HepG2 (cell line): Measurements from ENCODE around the gene KIF1C. TPM values are rescaled to one million over a fixed set of nuclear protein-coding genes. Genes with fewer than 3 reads are reported as not detected.

Experiments
- ASH2L ChIP-seq: fragments of 300-600, 200-600 bp; sonication (generic); IDR thresholded peaks from 2 replicates; pipeline ENCODE4 v1.7.0; 2017; ENCODE audit warnings: low read depth, mild to moderate bottlenecking, moderate library complexity, mixed read lengths, low read length; ENCODE audit not compliant: insufficient read length
- CBX5 ChIP-seq: sonication (generic); formaldehyde crosslinking; IDR thresholded peaks from 2 replicates; pipeline ENCODE4 v1.4.0; 2020; ENCODE audit warnings: missing genetic modification reagents, borderline replicate concordance
- EZH2 ChIP-seq: conservative IDR thresholded peaks from 2 replicates; pipeline ENCODE4 v1.6.1; 2012; ENCODE audit warnings: mild to moderate bottlenecking, low read depth, low read length, moderate library complexity
- GABPB1 ChIP-seq: IDR thresholded peaks from 2 replicates; pipeline ENCODE4 v1.6.1; 2016; ENCODE audit warnings: mild to moderate bottlenecking, missing genetic modification reagents, moderate library complexity, missing compliant biosample characterization
- KAT2B ChIP-seq: fragments of 150-350 bp; IDR thresholded peaks from 2 replicates; pipeline ENCODE4 v1.6.1; 2014; ENCODE audit warnings: low read depth, low read length, borderline replicate concordance
- MTERF4 ChIP-seq: sonication (generic); formaldehyde crosslinking; IDR thresholded peaks from 2 replicates; pipeline ENCODE4 v1.8.0; 2023; ENCODE audit warnings: mild to moderate bottlenecking, missing genetic modification reagents
- SRY ChIP-seq: sonication (generic); formaldehyde crosslinking; IDR thresholded peaks from 2 replicates; pipeline ENCODE4 v1.8.0; 2022; ENCODE audit warnings: mild to moderate bottlenecking, missing genetic modification reagents
- ZBTB8A ChIP-seq: sonication (generic); formaldehyde crosslinking; IDR thresholded peaks from 2 replicates; pipeline ENCODE4 v1.4.0; 2020; ENCODE audit warnings: mild to moderate bottlenecking, low read depth, missing genetic modification reagents, borderline replicate concordance
- ZNF10 ChIP-seq: sonication (generic); formaldehyde crosslinking; IDR thresholded peaks from 2 replicates; pipeline ENCODE4 v1.4.0; 2020; ENCODE audit warnings: mild to moderate bottlenecking, low read depth, missing genetic modification reagents, borderline replicate concordance
- ZNF20 ChIP-seq: sonication (generic); formaldehyde crosslinking; IDR thresholded peaks from 2 replicates; pipeline ENCODE4 v1.4.0; 2020; ENCODE audit warnings: mild to moderate bottlenecking, moderate library complexity, missing genetic modification reagents
- ZNF296 ChIP-seq: sonication (generic); formaldehyde crosslinking; conservative IDR thresholded peaks from 2 replicates; pipeline ENCODE4 v1.5.0; 2020; ENCODE audit warnings: mild to moderate bottlenecking, missing genetic modification reagents
- ZNF431 ChIP-seq: sonication (generic); formaldehyde crosslinking; IDR thresholded peaks from 2 replicates; pipeline ENCODE4 v1.9.0; 2022; ENCODE audit warnings: missing genetic modification reagents, low read depth, mild to moderate bottlenecking, borderline replicate concordance
- ZNF576 ChIP-seq: sonication (generic); formaldehyde crosslinking; IDR thresholded peaks from 2 replicates; pipeline ENCODE4 v1.4.0; 2020; ENCODE audit warnings: mild to moderate bottlenecking, missing genetic modification reagents
- ZNF788 ChIP-seq: sonication (generic); formaldehyde crosslinking; IDR thresholded peaks from 2 replicates; pipeline ENCODE4 v1.5.0; 2020; ENCODE audit warnings: mild to moderate bottlenecking, missing genetic modification reagents, borderline replicate concordance
- polyA plus RNA-seq, 8 experiments: library from polyadenylated mRNA; depleted of rRNA in 3 of 8; stranded (reverse) in 7 of 8; unstranded in 1 of 8; fragments of >200 nt; fragmentation: Illumina TruSeq in 4 of 8; extraction: Trizol in 4 of 8; gene quantifications; 2 replicates each; pipeline versions ENCODE4 v1.2.1 to v1.2.3, GENCODE V29; 2011 to 2016; ENCODE audit warnings: low read depth in 4 of 8, missing spikeins in 1 of 8, mixed read lengths in 1 of 8; ENCODE audit not compliant: insufficient read depth in 1 of 8
- total RNA-seq, 5 experiments: library from RNA; depleted of rRNA; stranded (reverse); fragments of >200 nt; fragmentation: Illumina TruSeq; extraction: Trizol; gene quantifications; 2 replicates each; pipeline ENCODE4 v1.2.3, GENCODE V29; 2016; ENCODE audit warnings: low read depth in 1 of 5
- TF ChIP-seq, protein P1 (sequence below): sonication (generic); formaldehyde crosslinking; IDR thresholded peaks from 2 replicates; pipeline ENCODE4 v1.5.0; 2020; ENCODE audit warnings: mild to moderate bottlenecking, missing genetic modification reagents
- TF ChIP-seq, protein P2 (sequence below): sonication (generic); formaldehyde crosslinking; IDR thresholded peaks from 2 replicates; pipeline ENCODE4 v1.4.0; 2020; ENCODE audit warnings: mild to moderate bottlenecking, missing genetic modification reagents, borderline replicate concordance
- TF ChIP-seq, protein P3 (sequence below): sonication (generic); formaldehyde crosslinking; IDR thresholded peaks from 2 replicates; pipeline ENCODE4 v1.5.1; 2020; ENCODE audit warnings: mild to moderate bottlenecking, missing genetic modification reagents, moderate library complexity
- TF ChIP-seq, protein P4 (sequence below): sonication (generic); formaldehyde crosslinking; IDR thresholded peaks from 2 replicates; pipeline ENCODE4 v1.5.0; 2020; ENCODE audit warnings: missing genetic modification reagents

The KIF1C gene
- total and polyA plus RNA-seq, 2 of the 13 experiments (the other 11 are each of a cell fraction or from before 2014, with no cell fraction given): 70.0 to 104 TPM

- TF ChIP-seq ZNF20 (CRISPR knock-in tag) (no peak), GABPB1 (no peak; the same call in 1 of the 2 replicates), ASH2L (no peak), ZNF788 (CRISPR knock-in tag) (peak; percentile 68), KAT2B (no peak), CBX5 (peak; percentile 49; the same call in 1 of the 2 replicates), SRY (CRISPR knock-in tag) (0 out of 2 replicates have a peak, but pooled peaks have one; percentile 18), ZNF296 (CRISPR knock-in tag) (no peak), ZNF431 (CRISPR knock-in tag) (no peak), ZBTB8A (CRISPR knock-in tag) (no peak), MTERF4 (no peak), ZNF10 (CRISPR knock-in tag) (no peak), EZH2 (no peak), ZNF576 (CRISPR knock-in tag) (no peak)
- TF ChIP-seq, protein P1, sequence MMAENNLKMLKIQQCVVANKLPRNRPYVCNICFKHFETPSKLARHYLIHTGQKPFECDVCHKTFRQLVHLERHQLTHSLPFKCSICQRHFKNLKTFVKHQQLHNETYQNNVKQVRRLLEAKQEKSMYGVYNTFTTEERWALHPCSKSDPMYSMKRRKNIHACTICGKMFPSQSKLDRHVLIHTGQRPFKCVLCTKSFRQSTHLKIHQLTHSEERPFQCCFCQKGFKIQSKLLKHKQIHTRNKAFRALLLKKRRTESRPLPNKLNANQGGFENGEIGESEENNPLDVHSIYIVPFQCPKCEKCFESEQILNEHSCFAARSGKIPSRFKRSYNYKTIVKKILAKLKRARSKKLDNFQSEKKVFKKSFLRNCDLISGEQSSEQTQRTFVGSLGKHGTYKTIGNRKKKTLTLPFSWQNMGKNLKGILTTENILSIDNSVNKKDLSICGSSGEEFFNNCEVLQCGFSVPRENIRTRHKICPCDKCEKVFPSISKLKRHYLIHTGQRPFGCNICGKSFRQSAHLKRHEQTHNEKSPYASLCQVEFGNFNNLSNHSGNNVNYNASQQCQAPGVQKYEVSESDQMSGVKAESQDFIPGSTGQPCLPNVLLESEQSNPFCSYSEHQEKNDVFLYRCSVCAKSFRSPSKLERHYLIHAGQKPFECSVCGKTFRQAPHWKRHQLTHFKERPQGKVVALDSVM: no peak
- TF ChIP-seq, protein P2, sequence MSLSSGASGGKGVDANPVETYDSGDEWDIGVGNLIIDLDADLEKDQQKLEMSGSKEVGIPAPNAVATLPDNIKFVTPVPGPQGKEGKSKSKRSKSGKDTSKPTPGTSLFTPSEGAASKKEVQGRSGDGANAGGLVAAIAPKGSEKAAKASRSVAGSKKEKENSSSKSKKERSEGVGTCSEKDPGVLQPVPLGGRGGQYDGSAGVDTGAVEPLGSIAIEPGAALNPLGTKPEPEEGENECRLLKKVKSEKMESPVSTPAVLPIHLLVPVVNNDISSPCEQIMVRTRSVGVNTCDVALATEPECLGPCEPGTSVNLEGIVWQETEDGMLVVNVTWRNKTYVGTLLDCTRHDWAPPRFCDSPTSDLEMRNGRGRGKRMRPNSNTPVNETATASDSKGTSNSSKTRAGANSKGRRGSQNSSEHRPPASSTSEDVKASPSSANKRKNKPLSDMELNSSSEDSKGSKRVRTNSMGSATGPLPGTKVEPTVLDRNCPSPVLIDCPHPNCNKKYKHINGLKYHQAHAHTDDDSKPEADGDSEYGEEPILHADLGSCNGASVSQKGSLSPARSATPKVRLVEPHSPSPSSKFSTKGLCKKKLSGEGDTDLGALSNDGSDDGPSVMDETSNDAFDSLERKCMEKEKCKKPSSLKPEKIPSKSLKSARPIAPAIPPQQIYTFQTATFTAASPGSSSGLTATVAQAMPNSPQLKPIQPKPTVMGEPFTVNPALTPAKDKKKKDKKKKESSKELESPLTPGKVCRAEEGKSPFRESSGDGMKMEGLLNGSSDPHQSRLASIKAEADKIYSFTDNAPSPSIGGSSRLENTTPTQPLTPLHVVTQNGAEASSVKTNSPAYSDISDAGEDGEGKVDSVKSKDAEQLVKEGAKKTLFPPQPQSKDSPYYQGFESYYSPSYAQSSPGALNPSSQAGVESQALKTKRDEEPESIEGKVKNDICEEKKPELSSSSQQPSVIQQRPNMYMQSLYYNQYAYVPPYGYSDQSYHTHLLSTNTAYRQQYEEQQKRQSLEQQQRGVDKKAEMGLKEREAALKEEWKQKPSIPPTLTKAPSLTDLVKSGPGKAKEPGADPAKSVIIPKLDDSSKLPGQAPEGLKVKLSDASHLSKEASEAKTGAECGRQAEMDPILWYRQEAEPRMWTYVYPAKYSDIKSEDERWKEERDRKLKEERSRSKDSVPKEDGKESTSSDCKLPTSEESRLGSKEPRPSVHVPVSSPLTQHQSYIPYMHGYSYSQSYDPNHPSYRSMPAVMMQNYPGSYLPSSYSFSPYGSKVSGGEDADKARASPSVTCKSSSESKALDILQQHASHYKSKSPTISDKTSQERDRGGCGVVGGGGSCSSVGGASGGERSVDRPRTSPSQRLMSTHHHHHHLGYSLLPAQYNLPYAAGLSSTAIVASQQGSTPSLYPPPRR (CRISPR knock-in tag): no peak
- TF ChIP-seq, protein P3, sequence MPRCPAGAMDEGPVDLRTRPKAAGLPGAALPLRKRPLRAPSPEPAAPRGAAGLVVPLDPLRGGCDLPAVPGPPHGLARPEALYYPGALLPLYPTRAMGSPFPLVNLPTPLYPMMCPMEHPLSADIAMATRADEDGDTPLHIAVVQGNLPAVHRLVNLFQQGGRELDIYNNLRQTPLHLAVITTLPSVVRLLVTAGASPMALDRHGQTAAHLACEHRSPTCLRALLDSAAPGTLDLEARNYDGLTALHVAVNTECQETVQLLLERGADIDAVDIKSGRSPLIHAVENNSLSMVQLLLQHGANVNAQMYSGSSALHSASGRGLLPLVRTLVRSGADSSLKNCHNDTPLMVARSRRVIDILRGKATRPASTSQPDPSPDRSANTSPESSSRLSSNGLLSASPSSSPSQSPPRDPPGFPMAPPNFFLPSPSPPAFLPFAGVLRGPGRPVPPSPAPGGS (CRISPR knock-in tag): no peak
- TF ChIP-seq, protein P4, sequence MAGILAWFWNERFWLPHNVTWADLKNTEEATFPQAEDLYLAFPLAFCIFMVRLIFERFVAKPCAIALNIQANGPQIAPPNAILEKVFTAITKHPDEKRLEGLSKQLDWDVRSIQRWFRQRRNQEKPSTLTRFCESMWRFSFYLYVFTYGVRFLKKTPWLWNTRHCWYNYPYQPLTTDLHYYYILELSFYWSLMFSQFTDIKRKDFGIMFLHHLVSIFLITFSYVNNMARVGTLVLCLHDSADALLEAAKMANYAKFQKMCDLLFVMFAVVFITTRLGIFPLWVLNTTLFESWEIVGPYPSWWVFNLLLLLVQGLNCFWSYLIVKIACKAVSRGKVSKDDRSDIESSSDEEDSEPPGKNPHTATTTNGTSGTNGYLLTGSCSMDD (CRISPR knock-in tag): no peak
Observed at GRCh38 chr17:4969551-4970173, 28.1 kb upstream of the KIF1C start (continued).
